GM12872 (cell line): ENCODE measurements around the gene GOLGA8O.
"Not testable (repeated sequence)": the region's sequence is repeated elsewhere in the genome, so short reads cannot be mapped to it uniquely, and the experiment has no call there.

ENCODE experiments used
- CTCF ChIP-seq: IDR thresholded peaks from 3 replicates; pipeline ENCODE4 v1.5.1; 2011; ENCODE audit warnings: low read depth, mild to moderate bottlenecking, low read length, moderate library complexity; ENCODE audit not compliant: insufficient read depth

Gene GOLGA8O

GRCh38 chr15:32455534-32455933 is at the start of gene GOLGA8O:
Gene GOLGA8O (minus strand): TSS chr15:32455634. CDS start chr15:32455536, 98 bp downstream.
- not testable (repeated sequence) for TF ChIP-seq CTCF

GRCh38 chr15:32407903-32408302 is 47.5 kb downstream of the GOLGA8O start:
- TF ChIP-seq CTCF: peak; percentile 20; the same call in 1 of the 3 replicates

- TF ChIP-seq CTCF: not testable (repeated sequence)
Observed at GRCh38 chr15:32403192-32403591, 52.2 kb downstream of the GOLGA8O start, which contains the start of gene GOLGA8K. Gene GOLGA8K (minus strand): TSS chr15:32403292. CDS start chr15:32403194, 98 bp downstream.
